ENCODE results near the gene TRIM37.

Gene TRIM37

GRCh38 chr17:59049798-59050197, 56.9 kb downstream of the TRIM37 start:
- DNase-seq (ENCODE audit: low spot score) = no peak
- no peak for TF ChIP-seq CTCF (IDR thresholded peaks at IDR 0.05; ENCODE audit: extremely low read depth, insufficient read depth, missing control alignments)
- in situ Hi-C loops (cut with MboI; ENCODE audit: low pct_unique_long_range_greater_than_20kb, low sequenced_read_pairs, unreplicated experiment) = no loop called here

GRCh38 chr17:59047616-59048015, 59.1 kb downstream of the TRIM37 start:
- in situ Hi-C loops (cut with MboI; ENCODE audit: low pct_unique_long_range_greater_than_20kb, low sequenced_read_pairs, unreplicated experiment) = no loop called here
- TF ChIP-seq CTCF (IDR thresholded peaks at IDR 0.05; ENCODE audit: extremely low read depth, insufficient read depth, missing control alignments) = no peak
- DNase-seq (ENCODE audit: low spot score) = no peak

DNA sequence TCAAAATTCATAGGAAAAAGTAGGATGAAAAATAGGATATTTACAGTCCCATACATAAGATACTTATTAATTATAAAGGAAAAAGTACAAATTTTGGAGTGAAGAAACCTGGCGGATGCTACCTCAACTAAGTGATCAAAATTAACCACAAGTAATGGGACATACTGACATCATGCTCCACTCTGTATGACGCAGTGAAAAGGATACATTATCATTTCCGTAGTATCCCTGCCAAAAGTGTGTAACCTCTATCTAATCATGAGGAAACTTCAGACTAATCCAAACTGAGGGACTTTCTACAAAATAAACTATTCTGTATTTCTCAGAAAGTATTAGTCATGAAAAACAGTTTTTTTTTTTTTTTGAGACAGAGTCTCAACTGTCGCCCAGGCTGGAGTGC, 60.5 kb downstream of the TRIM37 start:
- in situ Hi-C loops (cut with MboI; ENCODE audit: low pct_unique_long_range_greater_than_20kb, low sequenced_read_pairs, unreplicated experiment) = no loop called here
- TF ChIP-seq CTCF (IDR thresholded peaks at IDR 0.05; ENCODE audit: extremely low read depth, insufficient read depth, missing control alignments) = no peak
- DNase-seq (ENCODE audit: low spot score) = no peak

- DNase-seq (ENCODE audit: low spot score) = no peak
- TF ChIP-seq CTCF (IDR thresholded peaks at IDR 0.05; ENCODE audit: extremely low read depth, insufficient read depth, missing control alignments) = no peak
- in situ Hi-C loops (cut with MboI; ENCODE audit: low pct_unique_long_range_greater_than_20kb, low sequenced_read_pairs, unreplicated experiment) = no loop called here
Measured at GRCh38 chr17:59038734-59039133, 67.9 kb downstream of the TRIM37 start.

DNA sequence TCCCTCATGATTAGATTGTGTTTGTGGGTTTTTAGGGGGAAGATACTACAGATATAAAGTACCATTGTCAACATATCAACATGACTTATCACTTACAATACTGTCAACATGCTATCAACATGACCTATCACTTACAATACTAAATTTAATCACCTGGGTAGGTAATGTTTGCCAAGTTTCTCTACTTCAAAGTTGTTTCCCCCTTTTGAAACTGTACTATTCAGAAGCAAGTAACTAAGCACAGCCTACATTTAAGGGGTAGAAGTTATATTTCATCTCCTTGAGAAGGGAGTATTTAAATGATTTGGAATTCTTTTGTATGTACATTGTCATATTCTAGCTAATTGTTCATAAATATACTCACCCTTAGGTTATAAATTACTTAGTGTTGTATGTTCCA, 68.7 kb downstream of the TRIM37 start:
- in situ Hi-C loops (cut with MboI; ENCODE audit: low pct_unique_long_range_greater_than_20kb, low sequenced_read_pairs, unreplicated experiment) = no loop called here
- no peak for TF ChIP-seq CTCF (IDR thresholded peaks at IDR 0.05; ENCODE audit: extremely low read depth, insufficient read depth, missing control alignments)
- DNase-seq (ENCODE audit: low spot score) = no peak

GRCh38 chr17:59030811-59031210, 75.9 kb downstream of the TRIM37 start:
- in situ Hi-C loops (cut with MboI; ENCODE audit: low pct_unique_long_range_greater_than_20kb, low sequenced_read_pairs, unreplicated experiment) = no loop called here
- no peak for DNase-seq (ENCODE audit: low spot score)

More at GRCh38 chr17:59030811-59031210, 75.9 kb downstream of the TRIM37 start:
- no peak for TF ChIP-seq CTCF (IDR thresholded peaks at IDR 0.05; ENCODE audit: extremely low read depth, insufficient read depth, missing control alignments)
